Endothelial cell of umbilical vein (primary cell): ENCODE results near the gene NAP1L4. TPM values are rescaled to one million over a fixed set of nuclear protein-coding genes. Genes with fewer than 3 reads are reported as not detected.

ENCODE experiments used
- BruUV-seq: library from RNA; stranded (reverse); fragments of 400-500 nt; replicated peaks from 2 replicates; lab custom pipeline; 2021; lab: Mats Ljungman, UMichigan
- CTCF ChIA-PET: fragments of 300-600, 350-600 bp; sonication (Branson Sonifier 250); formaldehyde crosslinking; loops from one replicate; lab custom pipeline; 2021; ENCODE audit warnings: antibody characterized with exemption, inconsistent platforms; lab: Charles Lee
- POLR2A ChIA-PET: fragments of 300-600, 350-600 bp; sonication (Branson Sonifier 250); formaldehyde crosslinking; loops from one replicate; lab custom pipeline; 2021; ENCODE audit warnings: antibody characterized with exemption, inconsistent platforms; lab: Charles Lee
- DNase-seq: peaks from one replicate; pipeline ENCODE4 v3.0.0-alpha.2; 2011; ENCODE audit warnings: low read depth, low spot score
- FAIRE-seq: peaks from 2 replicates; lab custom pipeline; 2011; peaks lifted over from hg19 to GRCh38; lab: Jason Lieb, UNC
- H2AFZ ChIP-seq: 2 replicates; pipeline ENCODE4 v1.6.0; 2012; ENCODE audit warnings: low read depth, low read length, control low read depth, inconsistent platforms
- H3K27ac ChIP-seq: 2 replicates; pipeline ENCODE4 v1.5.1; 2011; ENCODE audit warnings: low read depth, mild to moderate bottlenecking, control low read depth, low read length, moderate library complexity; ENCODE audit not compliant: insufficient read depth
- H3K27me3 ChIP-seq, 2 experiments: 2 replicates each; pipeline versions ENCODE4 v1.6.0 to v1.6.1; 2011; ENCODE audit warnings: low read length in 2 of 2, mixed read lengths in 1 of 2; ENCODE audit not compliant: control insufficient read depth in 2 of 2, insufficient read depth in 2 of 2
- H3K36me3 ChIP-seq, 2 experiments: 2 replicates in 1 of 2; 3 replicates in 1 of 2; pipeline ENCODE4 v1.5.1; 2011; ENCODE audit warnings: low read length in 2 of 2, mild to moderate bottlenecking in 1 of 2, moderate library complexity in 1 of 2; ENCODE audit not compliant: control insufficient read depth in 2 of 2, insufficient read depth in 2 of 2; ENCODE audit errors: extremely low read depth in 1 of 2
- H3K4me1 ChIP-seq: 3 replicates; pipeline ENCODE4 v1.5.1; 2011; ENCODE audit warnings: mild to moderate bottlenecking, low read length; ENCODE audit not compliant: control insufficient read depth, insufficient read depth; ENCODE audit errors: extremely low read depth
- H3K4me2 ChIP-seq: 2 replicates; pipeline ENCODE4 v1.6.1; 2011; ENCODE audit warnings: low read length, control low read depth, mixed read lengths; ENCODE audit not compliant: insufficient read depth
- H3K4me3 ChIP-seq, 3 experiments: fragments of 200-600 bp in 1 of 3; sonication (generic), shearing (Covaris generic) in 1 of 3; replicated peaks in 1 of 3; 2 replicates each; pipeline ENCODE4 v1.5.1; 2011 to 2016; ENCODE audit warnings: control low read depth in 3 of 3, low read length in 3 of 3, mild to moderate bottlenecking in 2 of 3, inconsistent platforms in 1 of 3, low read depth in 1 of 3, moderate library complexity in 1 of 3; ENCODE audit not compliant: insufficient read depth in 1 of 3
- H3K79me2 ChIP-seq: 2 replicates; pipeline ENCODE4 v1.6.0; 2012; ENCODE audit warnings: low read length, inconsistent platforms; ENCODE audit not compliant: control insufficient read depth, insufficient read depth
- H3K9ac ChIP-seq: replicated peaks from 2 replicates; pipeline ENCODE3; 2011; ENCODE audit warnings: low read length, control low read depth; ENCODE audit not compliant: insufficient read depth; ENCODE audit errors: extremely low read depth
- H3K9me1 ChIP-seq: replicated peaks from 3 replicates; pipeline ENCODE4 v1.6.0; 2011; ENCODE audit warnings: mild to moderate bottlenecking, low read length; ENCODE audit not compliant: control insufficient read depth, insufficient read depth; ENCODE audit errors: extremely low read depth
- H3K9me3 ChIP-seq: replicated peaks from 2 replicates; pipeline ENCODE4 v1.5.1; 2012; ENCODE audit warnings: low read length, inconsistent platforms; ENCODE audit not compliant: control insufficient read depth, insufficient read depth
- H4K20me1 ChIP-seq: replicated peaks from 2 replicates; pipeline ENCODE3; 2011; ENCODE audit warnings: mild to moderate bottlenecking, low read length; ENCODE audit not compliant: control insufficient read depth, insufficient read depth; ENCODE audit errors: extremely low read depth
- EZH2 ChIP-seq: IDR thresholded peaks from 2 replicates; pipeline ENCODE4 v1.6.1; 2012; ENCODE audit warnings: borderline replicate concordance, low read depth, mild to moderate bottlenecking, moderate library complexity, low read length, inconsistent platforms; ENCODE audit not compliant: severe bottlenecking
- FOS ChIP-seq: IDR thresholded peaks from 2 replicates; pipeline ENCODE4 v1.6.1; 2011; ENCODE audit warnings: mild to moderate bottlenecking, low read length, moderate library complexity, borderline replicate concordance; ENCODE audit not compliant: insufficient read depth
- GATA2 ChIP-seq: IDR thresholded peaks from 2 replicates; pipeline ENCODE4 v1.7.0; 2011; ENCODE audit warnings: low read depth, mild to moderate bottlenecking, moderate library complexity, mixed read lengths, low read length; ENCODE audit not compliant: insufficient read length, insufficient read depth
- JUN ChIP-seq: IDR thresholded peaks from 2 replicates; pipeline ENCODE4 v1.6.1; 2011; ENCODE audit warnings: borderline replicate concordance, low read depth; ENCODE audit not compliant: insufficient read length, insufficient read depth
- MAX ChIP-seq: IDR thresholded peaks from 2 replicates; pipeline ENCODE4 v1.6.1; 2011; ENCODE audit not compliant: insufficient read depth, insufficient read length
- MYC ChIP-seq: IDR thresholded peaks from one replicate; pipeline ENCODE4 v1.6.1; 2011; ENCODE audit warnings: mild to moderate bottlenecking, low read depth, low read length
- POLR2AphosphoS5 ChIP-seq: IDR thresholded peaks from 2 replicates; pipeline ENCODE4 v1.6.1; 2012; ENCODE audit warnings: low read depth, mild to moderate bottlenecking, control low read depth, low read length, moderate library complexity; ENCODE audit not compliant: insufficient read depth
- dilution Hi-C: fragments of 300-500 bp; cut with MboI; formaldehyde crosslinking; loops from one replicate; pipeline ENCODE4 v1.15.0; 2019; ENCODE audit warnings: low sequenced_read_pairs; ENCODE audit not compliant: extremely low pct_ligation_motif_present
- intact Hi-C: fragments of 100-400 bp; cut with micrococcal nuclease; formaldehyde crosslinking; loops from one replicate; pipeline ENCODE4 v1.10.0; 2022
- polyA plus RNA-seq, 4 experiments: library from polyadenylated mRNA; depleted of rRNA in 3 of 4; stranded (reverse) in 3 of 4; unstranded in 1 of 4; fragments of >200 nt; gene quantifications; 2 replicates each; pipeline versions ENCODE4 v1.2.1 to v1.2.3, GENCODE V29; 2011 to 2012; ENCODE audit warnings: missing spikeins in 1 of 4
- total RNA-seq: library from RNA; stranded (reverse); gene quantifications from 2 replicates; pipeline ENCODE4 v1.2.3, GENCODE V29; 2021
- TF ChIP-seq, protein P1 (sequence below), 2 donors: IDR thresholded peaks; 1 replicate in 1 of 2; 2 replicates in 1 of 2; pipeline ENCODE4 v1.5.1; 2011; ENCODE audit warnings: low read length in 2 of 2, mild to moderate bottlenecking in 2 of 2, moderate library complexity in 2 of 2, control low read depth in 1 of 2, inconsistent platforms in 1 of 2, low read depth in 1 of 2; ENCODE audit not compliant: insufficient read depth in 1 of 2; ENCODE audit errors: extremely low read depth in 1 of 2

The NAP1L4 gene
- total and polyA plus RNA-seq, 2 donors (not counting 3 experiments of a cell fraction or from before 2014, with no cell fraction given): 100.0 to 177 TPM

DNA sequence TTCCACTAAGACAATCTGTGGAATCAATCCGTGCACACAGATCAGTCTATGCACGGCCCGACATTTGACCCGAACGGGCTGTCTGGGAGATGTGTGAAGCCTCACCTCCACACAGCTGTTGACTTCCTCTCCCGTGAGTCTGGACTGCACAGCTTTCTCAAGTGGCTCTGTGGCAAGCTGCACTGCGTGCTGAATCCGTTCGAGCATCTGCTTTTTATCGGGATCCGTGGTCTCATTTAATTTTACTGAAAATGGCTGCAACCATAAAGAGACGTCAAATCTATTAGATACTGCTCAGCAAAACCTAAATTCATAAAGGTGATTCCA lies 45.8 kb upstream of the NAP1L4 start:
- no peaks in the 10 kb centered on the region for H3K9me1 ChIP-seq
- H3K27me3 ChIP-seq: no peaks in the 10 kb centered on the region
- CTCF ChIA-PET: interaction anchor here (0.7 to 6.8 kb wide), 22 partner anchors 8 to 371 kb away, joined by 3 to 183 read pairs (median 4); partner anchors contain the start of gene MRGPRG
- DNase-seq (no peak), FAIRE-seq (no peak)
- intact Hi-C loops: loop anchor here (1.0 to 2.0 kb wide), 5 partner anchors 13 to 371 kb away; no protein-coding TSS in a partner anchor
- no peaks in the 10 kb centered on the region for H3K4me1 ChIP-seq
- POLR2A ChIA-PET: no interaction called here
- BruUV-seq: no TSS peak
- H3K9ac ChIP-seq: no peak overlapping the region
- TF ChIP-seq MYC: no peak
- no peak for TF ChIP-seq EZH2
- TF ChIP-seq, protein P1, sequence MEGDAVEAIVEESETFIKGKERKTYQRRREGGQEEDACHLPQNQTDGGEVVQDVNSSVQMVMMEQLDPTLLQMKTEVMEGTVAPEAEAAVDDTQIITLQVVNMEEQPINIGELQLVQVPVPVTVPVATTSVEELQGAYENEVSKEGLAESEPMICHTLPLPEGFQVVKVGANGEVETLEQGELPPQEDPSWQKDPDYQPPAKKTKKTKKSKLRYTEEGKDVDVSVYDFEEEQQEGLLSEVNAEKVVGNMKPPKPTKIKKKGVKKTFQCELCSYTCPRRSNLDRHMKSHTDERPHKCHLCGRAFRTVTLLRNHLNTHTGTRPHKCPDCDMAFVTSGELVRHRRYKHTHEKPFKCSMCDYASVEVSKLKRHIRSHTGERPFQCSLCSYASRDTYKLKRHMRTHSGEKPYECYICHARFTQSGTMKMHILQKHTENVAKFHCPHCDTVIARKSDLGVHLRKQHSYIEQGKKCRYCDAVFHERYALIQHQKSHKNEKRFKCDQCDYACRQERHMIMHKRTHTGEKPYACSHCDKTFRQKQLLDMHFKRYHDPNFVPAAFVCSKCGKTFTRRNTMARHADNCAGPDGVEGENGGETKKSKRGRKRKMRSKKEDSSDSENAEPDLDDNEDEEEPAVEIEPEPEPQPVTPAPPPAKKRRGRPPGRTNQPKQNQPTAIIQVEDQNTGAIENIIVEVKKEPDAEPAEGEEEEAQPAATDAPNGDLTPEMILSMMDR (IDR thresholded peaks at IDR 0.05; ENCODE audit: extremely low read depth in 1 of 2, insufficient read depth in 1 of 2, low read depth in 1 of 2, low read length in 2 of 2): no peak
- no peak for TF ChIP-seq FOS
- no peak for TF ChIP-seq POLR2AphosphoS5
- TF ChIP-seq GATA2: no peak
- no peak for TF ChIP-seq JUN
- TF ChIP-seq MAX: no peak
- dilution Hi-C loops: no loop called here
- no peak overlapping the region for H3K4me2 ChIP-seq
- H3K27ac ChIP-seq: no peak overlapping the region
- H2AFZ ChIP-seq: no peak overlapping the region
- peaks cover 8% of the 10 kb centered on the region for H3K79me2 ChIP-seq
- no peaks in the 10 kb centered on the region for H4K20me1 ChIP-seq
- H3K9me3 ChIP-seq: no peaks in the 10 kb centered on the region
- H3K4me3 ChIP-seq: no peak overlapping the region
- peaks cover 11 to 32% of the 10 kb centered on the region in 2 experiments for H3K36me3 ChIP-seq
